H1 (cell line): ENCODE results near the gene MRPL4. TPM values are rescaled to one million over a fixed set of nuclear protein-coding genes. Genes with fewer than 3 reads are reported as not detected.
A peak's percentile ranks its signal among the peaks of the same experiment; 100 is the strongest.

Source experiments
- CTCF ChIA-PET: fragments of 300-600 bp; sonication (Branson Sonifier 250); formaldehyde crosslinking; loops from one replicate; lab custom pipeline; 2021; ENCODE audit not compliant: partially characterized antibody; lab: Charles Lee
- POLR2A ChIA-PET: fragments of 300-600 bp; sonication (Branson Sonifier 250); formaldehyde crosslinking; loops from one replicate; lab custom pipeline; 2021; ENCODE audit warnings: inconsistent platforms; ENCODE audit not compliant: partially characterized antibody; lab: Charles Lee
- DNase-seq, 2 experiments: peaks; one replicate each; pipeline versions ENCODE4 v3.0.0 to v3.0.0-alpha.2; 2010 to 2022; ENCODE audit warnings: low spot score in 2 of 2, low read depth in 1 of 2, mixed read lengths in 1 of 2
- FAIRE-seq: peaks from 2 replicates; lab custom pipeline; 2011; peaks lifted over from hg19 to GRCh38; lab: Jason Lieb, UNC
- H2AFZ ChIP-seq: 2 replicates; pipeline ENCODE4 v1.8.1; 2012; ENCODE audit warnings: low read length, inconsistent platforms
- H2AK5ac ChIP-seq: 2 replicates; pipeline ENCODE4 v1.6.1; 2013; ENCODE audit warnings: low read depth, low read length
- H2BK120ac ChIP-seq: replicated peaks from 2 replicates; pipeline ENCODE3; 2013; ENCODE audit warnings: low read depth, low read length, inconsistent platforms
- H2BK12ac ChIP-seq: 2 replicates; pipeline ENCODE4 v1.6.1; 2013; ENCODE audit warnings: low read depth, low read length
- H2BK15ac ChIP-seq: 2 replicates; pipeline ENCODE4 v1.6.1; 2013; ENCODE audit warnings: low read length
- H2BK20ac ChIP-seq: 2 replicates; pipeline ENCODE4 v1.6.1; 2013; ENCODE audit warnings: low read length
- H2BK5ac ChIP-seq: 2 replicates; pipeline ENCODE4 v1.6.1; 2013; ENCODE audit warnings: low read depth, low read length
- H3K14ac ChIP-seq: 2 replicates; pipeline ENCODE4 v1.6.1; 2013; ENCODE audit warnings: inconsistent platforms; ENCODE audit not compliant: insufficient read length
- H3K18ac ChIP-seq: 2 replicates; pipeline ENCODE4 v1.6.1; 2013; ENCODE audit warnings: low read length; ENCODE audit errors: extremely low read depth
- H3K23ac ChIP-seq: 2 replicates; pipeline ENCODE4 v1.6.1; 2013; ENCODE audit warnings: inconsistent platforms; ENCODE audit not compliant: insufficient read length
- H3K23me2 ChIP-seq: 2 replicates; pipeline ENCODE4 v1.6.1; 2013; ENCODE audit warnings: low read depth, low read length
- H3K27ac ChIP-seq: 2 replicates; pipeline ENCODE4 v1.6.1; 2011; ENCODE audit warnings: low read depth, low read length, inconsistent platforms
- H3K27me3 ChIP-seq, 4 experiments: replicated peaks in 1 of 4; 1 replicate in 1 of 4; 2 replicates in 3 of 4; pipeline versions ENCODE4 v1.6.1 to v1.8.1; 2011 to 2013; ENCODE audit warnings: low read length in 3 of 4, mild to moderate bottlenecking in 3 of 4, inconsistent platforms in 2 of 4, mixed read lengths in 2 of 4, moderate library complexity in 1 of 4; ENCODE audit not compliant: control insufficient read depth in 3 of 4, insufficient read depth in 3 of 4; ENCODE audit errors: extremely low read depth in 1 of 4
- H3K36me3 ChIP-seq, 4 experiments: 2 replicates each; pipeline versions ENCODE4 v1.6.1 to v1.8.1; 2011 to 2013; ENCODE audit warnings: mild to moderate bottlenecking in 4 of 4, low read length in 3 of 4, moderate library complexity in 2 of 4, control low read depth in 1 of 4, inconsistent platforms in 1 of 4; ENCODE audit not compliant: insufficient read depth in 4 of 4, control insufficient read depth in 2 of 4
- H3K4ac ChIP-seq: replicated peaks from 2 replicates; pipeline ENCODE3; 2013; ENCODE audit warnings: low read length, low read depth, mixed read lengths, inconsistent platforms; ENCODE audit not compliant: insufficient read length
- H3K4me1 ChIP-seq, 4 experiments: replicated peaks in 1 of 4; 1 replicate in 1 of 4; 2 replicates in 3 of 4; pipeline versions ENCODE4 v1.6.1 to v1.8.1; 2011 to 2013; ENCODE audit warnings: low read length in 3 of 4, inconsistent platforms in 2 of 4, mixed read lengths in 1 of 4; ENCODE audit not compliant: insufficient read depth in 4 of 4, control insufficient read depth in 3 of 4
- H3K4me2 ChIP-seq, 2 experiments: 2 replicates each; pipeline versions ENCODE4 v1.6.1 to v1.8.1; 2011 to 2013; ENCODE audit warnings: low read depth in 2 of 2, low read length in 2 of 2, control low read depth in 1 of 2, inconsistent platforms in 1 of 2, mild to moderate bottlenecking in 1 of 2; ENCODE audit not compliant: insufficient read depth in 1 of 2
- H3K4me3 ChIP-seq, 4 experiments: fragments of 200-600, 300-600 bp in 1 of 4; sonication (generic), shearing (Covaris generic), sonication (Bioruptor Twin) in 1 of 4; 2 replicates each; pipeline versions ENCODE4 v1.5.1 to v1.8.1; 2011 to 2016; ENCODE audit warnings: low read length in 4 of 4, low read depth in 3 of 4, control low read depth in 2 of 4, inconsistent platforms in 2 of 4, mild to moderate bottlenecking in 2 of 4, mixed read lengths in 1 of 4, moderate library complexity in 1 of 4; ENCODE audit not compliant: insufficient read depth in 2 of 4; ENCODE audit errors: extremely low read depth in 1 of 4
- H3K56ac ChIP-seq: replicated peaks from 2 replicates; pipeline ENCODE3; 2013; ENCODE audit warnings: low read depth, mild to moderate bottlenecking, mixed read lengths, low read length, inconsistent platforms; ENCODE audit not compliant: insufficient read length
- H3K79me1 ChIP-seq: 2 replicates; pipeline ENCODE4 v1.6.1; 2013; ENCODE audit warnings: low read depth, low read length, control low read depth
- H3K79me2 ChIP-seq, 2 experiments: 2 replicates each; pipeline versions ENCODE4 v1.6.1 to v1.8.1; 2012 to 2013; ENCODE audit warnings: low read length in 2 of 2, mild to moderate bottlenecking in 2 of 2, inconsistent platforms in 1 of 2; ENCODE audit not compliant: insufficient read depth in 2 of 2, control insufficient read depth in 1 of 2
- H3K9ac ChIP-seq, 4 experiments: replicated peaks in 1 of 4; 1 replicate in 1 of 4; 2 replicates in 3 of 4; pipeline versions ENCODE4 v1.6.1 to v1.8.1; 2011 to 2013; ENCODE audit warnings: low read depth in 3 of 4, low read length in 3 of 4, control low read depth in 2 of 4, mild to moderate bottlenecking in 2 of 4, moderate library complexity in 2 of 4, inconsistent platforms in 1 of 4; ENCODE audit errors: extremely low read depth in 1 of 4
- H3K9me3 ChIP-seq, 2 experiments: 2 replicates each; pipeline versions ENCODE4 v1.6.1 to v1.8.1; 2012 to 2013; ENCODE audit warnings: mild to moderate bottlenecking in 2 of 2, moderate library complexity in 2 of 2, control low read depth in 1 of 2, inconsistent platforms in 1 of 2, low read depth in 1 of 2, low read length in 1 of 2, mixed read lengths in 1 of 2; ENCODE audit not compliant: insufficient read depth in 2 of 2
- H4K20me1 ChIP-seq, 2 experiments: replicated peaks in 1 of 2; 2 replicates each; pipeline versions ENCODE3 to v1.8.1; 2011 to 2013; ENCODE audit warnings: inconsistent platforms in 2 of 2, low read length in 2 of 2, mild to moderate bottlenecking in 1 of 2; ENCODE audit not compliant: insufficient read depth in 2 of 2, control insufficient read depth in 1 of 2
- H4K5ac ChIP-seq: 2 replicates; pipeline ENCODE4 v1.6.1; 2013; ENCODE audit warnings: low read length, low read depth, mixed read lengths, inconsistent platforms; ENCODE audit not compliant: insufficient read length
- H4K8ac ChIP-seq: 2 replicates; pipeline ENCODE4 v1.8.0; 2013; ENCODE audit warnings: mild to moderate bottlenecking, moderate library complexity, low read length, inconsistent platforms; ENCODE audit not compliant: insufficient read depth; ENCODE audit errors: extremely low read depth
- H4K91ac ChIP-seq: replicated peaks from 2 replicates; pipeline ENCODE3; 2013; ENCODE audit warnings: low read length, mixed read lengths, inconsistent platforms; ENCODE audit not compliant: insufficient read length
- BACH1 ChIP-seq: IDR thresholded peaks from 2 replicates; pipeline ENCODE4 v1.6.1; 2012; ENCODE audit warnings: low read length, improper control_type of control experiment
- BCL11A ChIP-seq, 2 experiments: IDR thresholded peaks; one replicate each; pipeline ENCODE4 v1.6.1; 2011; ENCODE audit warnings: low read depth in 2 of 2, low read length in 2 of 2, mild to moderate bottlenecking in 2 of 2
- KDM4A ChIP-seq: IDR thresholded peaks from one replicate; pipeline ENCODE4 v1.7.1; 2012; ENCODE audit warnings: low read depth, mild to moderate bottlenecking, moderate library complexity, low read length, inconsistent platforms; ENCODE audit not compliant: severe bottlenecking
- KDM5A ChIP-seq: fragments of 200-600 bp; IDR thresholded peaks from 2 replicates; pipeline ENCODE4 v1.7.1; 2012; ENCODE audit warnings: mild to moderate bottlenecking, low read length, inconsistent platforms, mixed read lengths
- RAD21 ChIP-seq, 2 experiments: IDR thresholded peaks in 1 of 2; conservative IDR thresholded peaks in 1 of 2; 2 replicates each; pipeline ENCODE4 v1.6.1; 2011; ENCODE audit warnings: low read depth in 2 of 2, low read length in 2 of 2, improper control_type of control experiment in 1 of 2, inconsistent platforms in 1 of 2, mild to moderate bottlenecking in 1 of 2, moderate library complexity in 1 of 2
- SIN3A ChIP-seq, 2 experiments: IDR thresholded peaks in 1 of 2; conservative IDR thresholded peaks in 1 of 2; 2 replicates each; pipeline ENCODE4 v1.6.1; 2011 to 2012; ENCODE audit warnings: low read length in 2 of 2, improper control_type of control experiment in 1 of 2, low read depth in 1 of 2, mild to moderate bottlenecking in 1 of 2
- SIX5 ChIP-seq: IDR thresholded peaks from 2 replicates; pipeline ENCODE4 v1.6.1; 2011; ENCODE audit warnings: mild to moderate bottlenecking, low read depth, low read length
- SP1 ChIP-seq: IDR thresholded peaks from 2 replicates; pipeline ENCODE4 v1.6.1; 2011; ENCODE audit warnings: low read depth, low read length
- YY1 ChIP-seq: IDR thresholded peaks from 2 replicates; pipeline ENCODE4 v1.6.1; 2011; ENCODE audit warnings: low read depth, mild to moderate bottlenecking, low read length
- ZNF274 ChIP-seq: IDR thresholded peaks from 2 replicates; pipeline ENCODE4 v1.7.0; 2012; ENCODE audit warnings: low read length, borderline replicate concordance; ENCODE audit errors: extremely low read depth
- WGBS, 2 experiments: shearing (Covaris generic) in 1 of 2; methylation state at CpG; one replicate each; pipeline versions ENCODE4 v1.1.6 to v1.1.7; 2013 to 2015; ENCODE audit warnings: low lambda C conversion rate in 2 of 2, mixed read lengths in 2 of 2, inconsistent platforms in 1 of 2, low coverage in 1 of 2, missing lambda C conversion rate in 1 of 2; ENCODE audit not compliant: insufficient replicate concordance in 2 of 2, insufficient coverage in 1 of 2, insufficient read length in 1 of 2; ENCODE audit errors: extremely low coverage in 1 of 2, missing lambda C conversion rate in 1 of 2; 5-methylcytosine and 5-hydroxymethylcytosine counted together
- polyA plus RNA-seq, 7 experiments: library from polyadenylated mRNA; depleted of rRNA in 3 of 7; stranded (reverse) in 5 of 7; unstranded in 2 of 7; fragments of >200 nt in 5 of 7; fragments of 200-250 nt in 2 of 7; gene quantifications; 1 replicate in 5 of 7; 2 replicates in 1 of 7; 4 replicates in 1 of 7; pipeline versions ENCODE4 v1.2.1 to v1.2.3, GENCODE V29; 2011 to 2013; ENCODE audit warnings: missing spikeins in 2 of 7, mixed read lengths in 2 of 7
- total RNA-seq: library from RNA; stranded (reverse); fragmentation: NEBNext Ultra II Directional; extraction: Animal tissue kit (Norgen Biotek cat#: 25700); gene quantifications from 2 replicates; pipeline ENCODE4 v1.2.1, GENCODE V29; 2021

The MRPL4 gene
- total and polyA plus RNA-seq, 2 of the 8 experiments (the other 6 are each of a cell fraction or from before 2014, with no cell fraction given): 82.3 to 187 TPM

DNA sequence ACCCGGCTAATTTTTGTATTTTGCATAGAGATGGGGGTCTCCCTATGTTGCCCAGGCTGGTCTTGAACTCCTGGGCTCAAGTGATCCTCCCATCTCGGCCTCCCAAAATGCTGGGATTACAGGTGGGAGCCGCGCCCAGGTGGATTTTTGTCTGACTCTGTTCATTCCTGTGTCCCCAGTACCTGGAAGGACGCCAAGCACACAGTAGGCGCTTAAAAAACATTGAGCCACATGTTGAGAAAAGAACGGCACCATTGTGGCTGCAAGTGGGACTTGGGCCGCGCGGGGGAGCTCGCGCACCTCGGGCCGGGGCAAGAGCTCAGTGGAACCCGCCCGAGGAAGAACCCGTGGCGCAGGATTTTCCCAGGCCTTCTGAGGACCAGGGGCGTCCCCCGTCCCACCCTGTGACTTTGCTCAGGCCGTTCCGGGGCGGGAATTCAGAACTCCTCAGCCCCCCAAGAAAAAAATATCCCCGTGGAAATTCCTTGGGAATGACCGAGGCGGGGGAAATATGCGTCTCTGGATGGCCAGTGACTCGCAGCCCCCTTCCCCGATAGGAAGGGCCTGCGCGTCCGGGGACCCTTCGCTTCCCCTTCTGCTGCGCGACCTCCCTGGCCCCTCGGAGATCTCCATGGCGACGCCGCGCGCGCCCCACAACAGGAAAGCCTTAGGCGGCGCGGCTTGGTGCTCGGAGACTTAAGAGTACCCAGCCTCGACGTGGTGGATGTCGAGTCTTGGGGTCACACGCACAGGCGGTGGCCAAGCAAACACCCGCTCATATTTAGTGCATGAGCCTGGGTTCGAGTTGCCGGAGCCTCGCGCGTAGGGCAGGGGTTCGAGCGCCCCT, 17.5 kb downstream of the MRPL4 start:
- peak overlapping the region; percentile 43; the same call in 1 of the 2 replicates for H2BK12ac ChIP-seq
- no peaks in the 10 kb centered on the region for H3K79me1 ChIP-seq
- H3K23me2 ChIP-seq: peaks cover 11% of the 10 kb centered on the region; the same call in 1 of the 2 replicates
- peak overlapping the region; percentile 33 for H3K4ac ChIP-seq
- DNase-seq (peak in 1 of 2 experiments; percentile 99), FAIRE-seq (no peak)
- ChIA-PET POLR2A (interaction anchor here (0.8 to 3.3 kb wide), 11 partner anchors 10 to 152 kb away, joined by 3 to 28 read pairs (median 12); partner anchors contain the start of genes ICAM4, ICAM5 and RAVER1), CTCF (interaction anchor here (0.6 to 9.4 kb wide), 24 partner anchors 9 to 146 kb away, joined by 3 to 122 read pairs (median 4); partner anchors contain the start of genes ICAM4 and ICAM5)
- H3K4me2 ChIP-seq: peak overlapping the region; percentile 70 to 75
- H3K56ac ChIP-seq: no peak overlapping the region
- no peak overlapping the region for H2BK120ac ChIP-seq
- H2BK15ac ChIP-seq: 0 out of 2 replicates have a peak overlapping the region, but pooled peaks have one; percentile 8
- no peak overlapping the region for H3K14ac ChIP-seq
- no peak overlapping the region for H2AK5ac ChIP-seq
- no peak overlapping the region for H3K23ac ChIP-seq
- peak overlapping the region; percentile 32; the same call in 1 of the 2 replicates for H3K18ac ChIP-seq
- H4K8ac ChIP-seq: peak overlapping the region; percentile 80; the same call in 1 of the 2 replicates
- no peak overlapping the region for H2BK20ac ChIP-seq
- H4K20me1 ChIP-seq: no peaks in the 10 kb centered on the region
- no peak overlapping the region for H2AFZ ChIP-seq
- peak overlapping the region; percentile 30 to 59 (median 38); a peak in 5 of 8 replicates for H3K4me3 ChIP-seq
- no peak overlapping the region for H3K27ac ChIP-seq
- no peaks in the 10 kb centered on the region for H3K36me3 ChIP-seq
- H3K9ac ChIP-seq: no peak overlapping the region; a peak in 1 of 7 replicates
- no peak overlapping the region for H4K5ac ChIP-seq
- peaks cover 9 to 25% (median 23%) of the 10 kb centered on the region in 4 experiments for H3K27me3 ChIP-seq
- H3K79me2 ChIP-seq: no peaks in the 10 kb centered on the region
- peaks cover 0 to 8% (median 5%) of the 10 kb centered on the region in 4 experiments; a peak in 5 of 7 replicates for H3K4me1 ChIP-seq
- whole genome bisulfite sequencing, 2 experiments: 12% methylated on average over 57 of the region's 59 CpGs; no CpG with 5 or more reads in 1 of the 2 experiments
- no peaks in the 10 kb centered on the region for H3K9me3 ChIP-seq
- H2BK5ac ChIP-seq: no peak overlapping the region
- H4K91ac ChIP-seq: peak overlapping the region; percentile 42
- TF ChIP-seq BACH1: peak; percentile 71; the same call in 1 of the 2 replicates
- TF ChIP-seq SP1: no peak
- peak; percentile 68; the same call in 1 of the 2 replicates for TF ChIP-seq YY1
- TF ChIP-seq RAD21 (IDR thresholded peaks at IDR 0.05 in 1 of 2, conservative IDR thresholded peaks at IDR 0.05 in 1 of 2; ENCODE audit: low read depth in 2 of 2, low read length in 2 of 2): peak; percentile 94 to 97
- no peak for TF ChIP-seq ZNF274
- TF ChIP-seq SIN3A (conservative IDR thresholded peaks at IDR 0.05 in 1 of 2, IDR thresholded peaks at IDR 0.05 in 1 of 2; ENCODE audit: low read depth in 1 of 2, low read length in 2 of 2): peak in 1 of 2 experiments; percentile 48; a peak in 1 of 4 replicates
- TF ChIP-seq KDM5A: no peak
- no peak for TF ChIP-seq BCL11A (IDR thresholded peaks at IDR 0.05; ENCODE audit: low read depth in 2 of 2, low read length in 2 of 2)
- TF ChIP-seq SIX5: no peak
- peak; percentile 36 for TF ChIP-seq KDM4A
